ENCODE data around the gene CALM3. TPM values are rescaled to one million over a fixed set of nuclear protein-coding genes. Genes with fewer than 3 reads are reported as not detected.

CALM3 gene
- total RNA-seq, 2 donors from 2014 or later = 70.5 to 79.6 TPM

- H3K4me3 ChIP-seq = no peak overlapping the region
- WGBS, 2 donors = 78 to 82% methylated on average over 18 to 22 of the region's 22 CpGs
- no peaks in the 10 kb centered on the region for H3K27me3 ChIP-seq
- H3K4me1 ChIP-seq = peaks cover 33% of the 10 kb centered on the region
- no peak overlapping the region for H3K27ac ChIP-seq
- intact Hi-C loops (cut with DNase I) = loop anchor here (5.0 kb wide), 1 partner anchor 54 kb away; no protein-coding TSS in a partner anchor
- no peaks in the 10 kb centered on the region for H3K9me3 ChIP-seq
- ATAC-seq (no peak), DNase-seq (peak in 1 of 4 donors; percentile 6)
- TF ChIP-seq POLR2A (IDR thresholded peaks at IDR 0.05) (no peak), CTCF (IDR thresholded peaks at IDR 0.05) (no peak)
- H3K36me3 ChIP-seq (replicated peaks in 1 of 2; ENCODE audit: insufficient read depth in 1 of 2, low read depth in 2 of 2) = peaks cover 7 to 13% of the 10 kb centered on the region in 2 donors
These were observed 12.4 kb downstream of the CALM3 start for GRCh38 chr19:46613525-46613924.

GRCh38 chr19:46614114-46614722 lies 13.1 kb downstream of the CALM3 start:
- Histone ChIP-seq H3K27ac (no peak overlapping the region), H3K36me3 (replicated peaks in 1 of 2; ENCODE audit: insufficient read depth in 1 of 2, low read depth in 2 of 2) (peaks cover 6% of the 10 kb centered on the region in 2 donors), H3K4me1 (peaks cover 40% of the 10 kb centered on the region), H3K4me3 (no peak overlapping the region), H3K27me3 (no peaks in the 10 kb centered on the region), H3K9me3 (no peaks in the 10 kb centered on the region)
- intact Hi-C loops (cut with DNase I) = loop anchor here (5.0 kb wide), 1 partner anchor 53 kb away; no protein-coding TSS in a partner anchor
- ATAC-seq (peak; percentile 51), DNase-seq (peak; percentile 85 to 91 (median 88))
- WGBS, 2 donors = 11 to 16% methylated on average over 12 of the region's 12 CpGs
- TF ChIP-seq CTCF (IDR thresholded peaks at IDR 0.05) (peak; percentile 83 to 89 (median 87)), POLR2A (IDR thresholded peaks at IDR 0.05) (no peak)

GRCh38 chr19:46615966-46616365 lies 14.8 kb downstream of the CALM3 start:
- whole genome bisulfite sequencing, 2 donors = 59 to 62% methylated on average over 9 to 10 of the region's 10 CpGs
- TF ChIP-seq CTCF (IDR thresholded peaks at IDR 0.05) (no peak), POLR2A (IDR thresholded peaks at IDR 0.05) (no peak)
- Histone ChIP-seq H3K4me3 (no peak overlapping the region), H3K36me3 (replicated peaks in 1 of 2; ENCODE audit: insufficient read depth in 1 of 2, low read depth in 2 of 2) (no peaks in the 10 kb centered on the region), H3K27me3 (no peaks in the 10 kb centered on the region), H3K27ac (no peak overlapping the region), H3K4me1 (peaks cover 49% of the 10 kb centered on the region), H3K9me3 (no peaks in the 10 kb centered on the region)
- DNase-seq = peak in 1 of 4 donors; percentile 35
- intact Hi-C loops (cut with DNase I) = no loop called here
- ATAC-seq = no peak

- ATAC-seq (peak; percentile 74), DNase-seq (peak; percentile 90 to 96 (median 94))
- no peaks in the 10 kb centered on the region for H3K36me3 ChIP-seq (replicated peaks in 1 of 2; ENCODE audit: insufficient read depth in 1 of 2, low read depth in 2 of 2)
- TF ChIP-seq POLR2A (IDR thresholded peaks at IDR 0.05) = peak in 1 of 3 donors; percentile 10
- TF ChIP-seq CTCF (IDR thresholded peaks at IDR 0.05) = peak; percentile 35 to 82 (median 69)
- no peak overlapping the region for H3K4me3 ChIP-seq
- H3K4me1 ChIP-seq = peaks cover 49% of the 10 kb centered on the region
- H3K27me3 ChIP-seq = no peaks in the 10 kb centered on the region
- intact Hi-C loops (cut with DNase I) = no loop called here
- peak overlapping the region; percentile 66 to 92 (median 76) for H3K27ac ChIP-seq
- 18 to 25% methylated on average over 13 to 16 of the region's 17 CpGs for WGBS, 2 donors
- H3K9me3 ChIP-seq = no peaks in the 10 kb centered on the region
These were observed 15.6 kb downstream of the CALM3 start for GRCh38 chr19:46616631-46617322.
